NCI-H526 (cell line): Measurements from ENCODE around the gene MED29.

Experiments used
- DNase-seq, 2 experiments: peaks; one replicate each; lab custom pipeline; 2025; lab: John Stamatoyannopoulos, UW

The MED29 gene

GRCh38 chr19:39390751-39391437 is at the start of gene MED29, which contains the start of gene PAF1:
MED29 (plus strand) TSS chr19:39391378; CDS start chr19:39391423, 45 bp downstream.
PAF1 (minus strand) TSS chr19:39391106; CDS start chr19:39390864, 242 bp downstream.
- DNase-seq, result peak; percentile 100

GRCh38 chr19:39341719-39342604 is 49.2 kb upstream of the MED29 start, which contains the start of gene SAMD4B:
SAMD4B (plus strand) TSS chr19:39342421; CDS start chr19:39356894, 14,473 bp downstream.
- peak; percentile 98 to 99 for DNase-seq

- peak in 1 of 2 experiments; percentile 54 for DNase-seq
Measured at GRCh38 chr19:39342647-39343305, 48.4 kb upstream of the MED29 start.

GRCh38 chr19:39345956-39346355 is 45.2 kb upstream of the MED29 start:
- DNase-seq, result no peak

- no peak for DNase-seq
Measured at GRCh38 chr19:39347332-39348164, 43.6 kb upstream of the MED29 start.

- no peak for DNase-seq
Measured at GRCh38 chr19:39349326-39349725, 41.9 kb upstream of the MED29 start.

GRCh38 chr19:39350156-39350555 is 41.0 kb upstream of the MED29 start:
- DNase-seq, result no peak

GRCh38 chr19:39351537-39352064 is 39.6 kb upstream of the MED29 start:
- DNase-seq, result no peak

- DNase-seq, result no peak
Measured at GRCh38 chr19:39352381-39353255, 38.6 kb upstream of the MED29 start.

GRCh38 chr19:39355253-39355652 is 35.9 kb upstream of the MED29 start:
- no peak for DNase-seq

- no peak for DNase-seq
Measured at GRCh38 chr19:39356073-39356472, 35.1 kb upstream of the MED29 start.

GRCh38 chr19:39356647-39357046 is 34.5 kb upstream of the MED29 start:
- no peak for DNase-seq

- no peak for DNase-seq
Measured at GRCh38 chr19:39359026-39359425, 32.2 kb upstream of the MED29 start.

- no peak for DNase-seq
Measured at GRCh38 chr19:39360599-39360998, 30.6 kb upstream of the MED29 start.

GRCh38 chr19:39362682-39363657 is 28.2 kb upstream of the MED29 start:
- DNase-seq, result no peak

GRCh38 chr19:39363901-39364457 is 27.2 kb upstream of the MED29 start:
- DNase-seq, result no peak

GRCh38 chr19:39365531-39365930 is 25.6 kb upstream of the MED29 start:
- no peak for DNase-seq

- no peak for DNase-seq
Measured at GRCh38 chr19:39369200-39369599, 22.0 kb upstream of the MED29 start.

GRCh38 chr19:39370735-39371134 is 20.4 kb upstream of the MED29 start:
- no peak for DNase-seq
